ENCODE data around the gene DSG1.

DSG1 gene

DNA sequence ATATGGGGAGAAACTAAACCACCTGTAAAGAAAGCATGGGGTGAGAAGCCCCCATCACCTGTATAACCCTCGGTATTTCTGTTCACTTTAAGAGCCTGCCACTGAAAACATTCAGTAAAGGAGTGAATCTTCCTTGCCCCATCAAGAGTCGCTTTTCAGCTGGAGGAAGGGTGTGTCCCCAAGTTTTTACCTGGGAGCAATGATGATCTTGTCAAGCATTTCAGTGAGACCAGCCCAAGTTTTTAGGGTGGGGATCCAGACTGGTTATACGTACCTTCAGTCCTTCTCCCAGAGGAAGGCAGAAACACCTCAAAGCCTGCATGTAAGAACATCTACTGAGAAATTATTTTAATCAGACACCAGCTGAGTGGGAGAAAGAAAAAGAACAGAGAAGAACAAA lies at the start of gene DSG1:
Gene DSG1, plus strand, starts transcription at position 301 of the 400 bp plus-strand sequence. CDS start 141 bp downstream, outside the sequence.
- Histone ChIP-seq H3K4me3 (IDR thresholded peaks at IDR 0.05; ENCODE audit: insufficient read depth, low read depth, low read length) (no peak within 1 kb of the TSS), H3K27ac (no peak within 1 kb of the TSS), H3K27me3 (ENCODE audit: insufficient read depth, low read depth) (no peaks in the 10 kb centered on the region), H3K36me3 (ENCODE audit: insufficient read depth) (no peaks in the 10 kb centered on the region), H3K79me2 (ENCODE audit: insufficient read depth, low read depth) (no peaks in the 10 kb centered on the region), H3K9ac (no peak within 1 kb of the TSS), H2AFZ (ENCODE audit: low read depth) (no peak within 1 kb of the TSS), H4K20me1 (ENCODE audit: insufficient read depth) (no peaks in the 10 kb centered on the region), H3K4me1 (ENCODE audit: low read depth, poor library complexity, severe bottlenecking) (no peaks in the 10 kb centered on the region), H3K4me2 (no peak within 1 kb of the TSS)
- no peak for TF ChIP-seq CTCF (conservative IDR thresholded peaks at IDR 0.05; ENCODE audit: low read depth, low read length)

GRCh38 chr18:31268985-31269406 lies 49.0 kb upstream of the DSG1 start:
- peaks cover 41% of the 10 kb centered on the region for H3K4me1 ChIP-seq (ENCODE audit: low read depth, poor library complexity, severe bottlenecking)
- H2AFZ ChIP-seq (ENCODE audit: low read depth), result no peak overlapping the region
- no peaks in the 10 kb centered on the region for H3K36me3 ChIP-seq (ENCODE audit: insufficient read depth)
- H3K79me2 ChIP-seq (ENCODE audit: insufficient read depth, low read depth), result no peaks in the 10 kb centered on the region
- H3K9ac ChIP-seq, result no peak overlapping the region
- no peaks in the 10 kb centered on the region for H3K27me3 ChIP-seq (ENCODE audit: insufficient read depth, low read depth)
- TF ChIP-seq CTCF (conservative IDR thresholded peaks at IDR 0.05; ENCODE audit: low read depth, low read length), result no peak
- no peaks in the 10 kb centered on the region for H4K20me1 ChIP-seq (ENCODE audit: insufficient read depth)
- H3K4me2 ChIP-seq, result peak overlapping the region; percentile 37
- H3K27ac ChIP-seq, result no peak overlapping the region
- H3K4me3 ChIP-seq (IDR thresholded peaks at IDR 0.05; ENCODE audit: insufficient read depth, low read depth, low read length), result no peak overlapping the region

DNA sequence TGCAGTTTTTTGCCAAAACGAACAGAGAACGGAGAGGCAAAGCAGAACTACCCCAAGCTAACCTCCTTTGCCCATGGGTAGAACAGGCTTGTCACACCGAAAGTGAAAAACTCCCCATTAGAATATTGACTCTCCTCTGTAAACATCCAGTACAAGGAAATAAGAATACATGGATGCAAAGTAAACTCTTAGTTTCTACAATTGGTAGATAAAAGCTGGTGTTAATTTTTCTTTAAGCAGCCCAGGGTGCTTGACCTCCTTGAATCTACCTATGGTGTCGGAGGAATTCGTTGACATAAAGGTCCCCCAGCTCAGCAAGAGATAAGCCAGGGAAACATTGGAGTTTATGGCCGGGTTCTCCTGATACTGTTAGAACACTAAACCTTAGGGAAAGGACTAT lies 48.4 kb upstream of the DSG1 start:
- Histone ChIP-seq H4K20me1 (ENCODE audit: insufficient read depth) (no peaks in the 10 kb centered on the region), H3K9ac (no peak overlapping the region), H3K4me1 (ENCODE audit: low read depth, poor library complexity, severe bottlenecking) (peaks cover 41% of the 10 kb centered on the region), H3K79me2 (ENCODE audit: insufficient read depth, low read depth) (no peaks in the 10 kb centered on the region), H2AFZ (ENCODE audit: low read depth) (no peak overlapping the region), H3K27me3 (ENCODE audit: insufficient read depth, low read depth) (no peaks in the 10 kb centered on the region), H3K4me3 (IDR thresholded peaks at IDR 0.05; ENCODE audit: insufficient read depth, low read depth, low read length) (no peak overlapping the region), H3K27ac (no peak overlapping the region), H3K4me2 (peak overlapping the region; percentile 37; the same call in 1 of the 2 replicates), H3K36me3 (ENCODE audit: insufficient read depth) (no peaks in the 10 kb centered on the region)
- no peak for TF ChIP-seq CTCF (conservative IDR thresholded peaks at IDR 0.05; ENCODE audit: low read depth, low read length)

DNA sequence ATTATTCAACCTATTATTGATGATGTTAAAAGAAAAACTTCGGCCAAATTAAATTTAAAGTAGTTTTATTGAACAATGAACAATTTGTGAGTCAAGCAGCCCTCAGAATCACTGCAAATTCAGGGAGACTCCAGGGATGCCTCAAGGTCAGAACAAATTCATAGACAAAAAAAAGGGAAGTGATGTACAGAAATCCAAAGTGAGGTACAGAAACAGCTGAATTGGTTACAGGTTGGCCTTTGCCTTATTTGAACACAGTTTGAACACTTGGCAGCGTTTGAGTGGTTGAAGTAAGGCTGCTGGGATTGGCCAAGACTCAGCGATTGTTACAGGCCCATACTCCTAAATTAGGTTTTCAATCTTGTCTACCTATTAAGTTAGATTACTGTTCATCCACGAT lies 47.4 kb upstream of the DSG1 start:
- no peaks in the 10 kb centered on the region for H3K79me2 ChIP-seq (ENCODE audit: insufficient read depth, low read depth)
- TF ChIP-seq CTCF (conservative IDR thresholded peaks at IDR 0.05; ENCODE audit: low read depth, low read length), result no peak
- no peak overlapping the region for H3K4me3 ChIP-seq (IDR thresholded peaks at IDR 0.05; ENCODE audit: insufficient read depth, low read depth, low read length)
- peaks cover 41% of the 10 kb centered on the region for H3K4me1 ChIP-seq (ENCODE audit: low read depth, poor library complexity, severe bottlenecking)
- H2AFZ ChIP-seq (ENCODE audit: low read depth), result no peak overlapping the region
- no peak overlapping the region for H3K9ac ChIP-seq
- H3K4me2 ChIP-seq, result no peak overlapping the region
- H3K27ac ChIP-seq, result no peak overlapping the region
- no peaks in the 10 kb centered on the region for H3K36me3 ChIP-seq (ENCODE audit: insufficient read depth)
- no peaks in the 10 kb centered on the region for H3K27me3 ChIP-seq (ENCODE audit: insufficient read depth, low read depth)
- H4K20me1 ChIP-seq (ENCODE audit: insufficient read depth), result no peaks in the 10 kb centered on the region

All from KMS-11 (cell line).